IPS-15b (cell line): ENCODE results near the gene PLAC8L1.
"Not testable (repeated sequence)": the region's sequence is repeated elsewhere in the genome, so short reads cannot be mapped to it uniquely, and the experiment has no call there.

Source experiments
- H3K27me3 ChIP-seq: one replicate; pipeline ENCODE4 v1.6.1; 2013; ENCODE audit warnings: low read length; ENCODE audit not compliant: control insufficient read depth, insufficient read depth
- H3K36me3 ChIP-seq: one replicate; pipeline ENCODE4 v1.6.1; 2013; ENCODE audit warnings: low read length; ENCODE audit not compliant: control insufficient read depth, insufficient read depth
- H3K4me1 ChIP-seq: one replicate; pipeline ENCODE4 v1.6.1; 2013; ENCODE audit warnings: mild to moderate bottlenecking, low read length; ENCODE audit not compliant: control insufficient read depth, insufficient read depth
- H3K4me3 ChIP-seq: one replicate; pipeline ENCODE4 v1.5.1; 2013; ENCODE audit warnings: low read depth, low read length
- H3K9ac ChIP-seq: one replicate; pipeline ENCODE4 v1.6.1; 2013; ENCODE audit warnings: low read depth, mild to moderate bottlenecking, low read length
- H3K9me3 ChIP-seq: one replicate; pipeline ENCODE4 v1.6.1; 2013; ENCODE audit warnings: mild to moderate bottlenecking, low read length; ENCODE audit not compliant: control insufficient read depth, insufficient read depth

Gene PLAC8L1

GRCh38 chr5:146109379-146109778 is 4.0 kb upstream of the PLAC8L1 start:
- no peaks in the 10 kb centered on the region for H3K9me3 ChIP-seq
- no peak overlapping the region for H3K4me3 ChIP-seq
- H3K9ac ChIP-seq: no peak overlapping the region
- no peaks in the 10 kb centered on the region for H3K36me3 ChIP-seq
- no peaks in the 10 kb centered on the region for H3K27me3 ChIP-seq
- no peaks in the 10 kb centered on the region for H3K4me1 ChIP-seq

GRCh38 chr5:146108870-146109269 is 3.5 kb upstream of the PLAC8L1 start:
- H3K4me3 ChIP-seq, H3K36me3 ChIP-seq, H3K27me3 ChIP-seq, H3K9ac ChIP-seq, H3K4me1 ChIP-seq, H3K9me3 ChIP-seq: not testable (repeated sequence)

GRCh38 chr5:146107901-146108300 is 2.5 kb upstream of the PLAC8L1 start:
- H3K9ac ChIP-seq: no peak overlapping the region
- H3K27me3 ChIP-seq: no peaks in the 10 kb centered on the region
- no peaks in the 10 kb centered on the region for H3K9me3 ChIP-seq
- no peaks in the 10 kb centered on the region for H3K4me1 ChIP-seq
- H3K36me3 ChIP-seq: no peaks in the 10 kb centered on the region
- no peak overlapping the region for H3K4me3 ChIP-seq

DNA sequence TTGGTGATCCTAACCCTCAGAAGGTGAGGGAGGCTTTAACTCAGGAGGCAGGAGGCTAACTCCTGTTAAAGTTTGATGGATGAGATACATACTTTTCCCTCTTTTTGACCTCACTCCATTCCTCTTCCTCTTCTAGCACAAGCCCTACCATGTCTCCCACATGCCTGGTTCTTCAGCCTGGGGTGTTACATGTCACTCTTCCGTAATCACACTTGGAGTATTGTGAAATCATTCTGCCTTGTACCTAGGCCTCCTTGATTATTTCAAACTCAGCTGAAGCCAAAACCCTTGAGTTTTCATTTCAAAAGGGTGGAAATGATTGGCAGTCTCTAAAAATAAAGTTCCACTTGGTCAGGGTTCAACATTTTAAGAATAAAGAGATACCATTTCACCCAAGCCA is 1.8 kb downstream of the PLAC8L1 start:
- H3K36me3 ChIP-seq: no peaks in the 10 kb centered on the region

DNA sequence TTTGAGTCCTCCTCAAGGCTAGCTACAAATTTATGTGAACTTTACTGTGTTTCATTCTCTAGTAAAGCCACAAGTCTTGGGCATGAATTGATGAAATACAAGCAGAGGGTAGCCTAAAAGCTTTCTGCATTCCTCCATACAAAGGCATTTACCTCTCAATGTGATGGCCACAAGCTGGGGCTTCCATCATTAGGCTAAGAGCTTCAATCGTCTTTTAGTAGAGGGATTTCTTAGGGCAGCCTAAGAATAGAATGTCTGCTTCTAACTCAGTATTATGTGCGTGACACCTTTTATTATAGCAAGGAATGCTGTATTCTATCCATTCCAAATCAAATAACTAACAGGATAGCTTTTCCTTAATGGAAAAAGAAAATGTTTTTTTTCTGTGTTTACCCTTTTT is 3.7 kb downstream of the PLAC8L1 start:
- Histone ChIP-seq H3K9me3 (no peaks in the 10 kb centered on the region), H3K9ac (no peak overlapping the region), H3K4me3 (no peak overlapping the region), H3K36me3 (no peaks in the 10 kb centered on the region), H3K4me1 (peaks cover 3% of the 10 kb centered on the region), H3K27me3 (no peaks in the 10 kb centered on the region)

More for the DNA sequence above, 1.8 kb downstream of the PLAC8L1 start:
- Histone ChIP-seq H3K27me3 (no peaks in the 10 kb centered on the region), H3K4me3 (no peak overlapping the region), H3K4me1 (peaks cover 3% of the 10 kb centered on the region), H3K9me3 (no peaks in the 10 kb centered on the region), H3K9ac (no peak overlapping the region)

DNA sequence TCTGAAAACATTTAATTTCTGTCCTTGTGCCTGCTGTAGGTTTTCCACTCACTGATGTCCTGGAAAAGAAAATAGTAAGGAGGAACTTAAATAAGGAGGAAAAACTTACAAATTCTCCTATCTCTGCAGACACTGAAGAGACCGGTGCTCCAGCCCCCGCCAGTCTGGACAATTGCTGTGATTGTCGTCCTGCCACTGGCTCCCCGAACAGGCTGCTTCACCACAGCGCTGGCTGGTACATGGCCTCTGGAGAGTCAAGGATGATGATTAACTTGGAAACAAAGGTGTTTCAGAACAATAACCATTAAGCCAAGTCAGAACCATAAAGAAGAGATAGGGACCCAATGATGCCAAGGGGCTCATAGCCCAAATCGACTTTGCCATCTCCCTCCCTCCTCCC is 7.3 kb downstream of the PLAC8L1 start:
- H3K9me3 ChIP-seq: no peaks in the 10 kb centered on the region
- H3K4me3 ChIP-seq: no peak overlapping the region
- no peaks in the 10 kb centered on the region for H3K27me3 ChIP-seq
- H3K9ac ChIP-seq: no peak overlapping the region
- peaks cover 3% of the 10 kb centered on the region for H3K4me1 ChIP-seq
- H3K36me3 ChIP-seq: no peaks in the 10 kb centered on the region

- Histone ChIP-seq H3K4me1 (no peaks in the 10 kb centered on the region), H3K9me3 (no peaks in the 10 kb centered on the region), H3K9ac (no peak overlapping the region), H3K36me3 (no peaks in the 10 kb centered on the region), H3K4me3 (no peak overlapping the region), H3K27me3 (no peaks in the 10 kb centered on the region)
Measured at GRCh38 chr5:146091881-146092280, 13.5 kb downstream of the PLAC8L1 start.

DNA sequence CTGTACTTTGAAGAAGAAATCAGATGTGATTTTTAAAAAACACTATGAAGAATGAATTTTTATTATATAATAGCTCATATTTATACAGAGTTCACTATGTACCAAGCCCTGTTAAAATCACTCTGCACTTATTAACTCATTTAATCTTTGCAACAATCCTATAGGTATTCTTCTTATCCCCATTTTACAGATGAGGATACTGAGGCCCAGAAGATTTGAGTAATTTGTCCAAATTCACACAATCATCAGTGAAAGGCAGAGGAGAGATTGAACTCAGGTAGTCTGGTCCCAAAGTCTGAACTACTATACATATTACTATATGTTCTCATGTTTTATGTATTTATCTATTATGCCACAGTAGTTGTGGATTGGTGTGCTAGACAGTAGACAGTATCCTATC is 16.1 kb downstream of the PLAC8L1 start:
- no peak overlapping the region for H3K4me3 ChIP-seq
- no peaks in the 10 kb centered on the region for H3K36me3 ChIP-seq
- no peak overlapping the region for H3K9ac ChIP-seq
- no peaks in the 10 kb centered on the region for H3K27me3 ChIP-seq
- no peaks in the 10 kb centered on the region for H3K9me3 ChIP-seq
- no peaks in the 10 kb centered on the region for H3K4me1 ChIP-seq

- H3K27me3 ChIP-seq: no peaks in the 10 kb centered on the region
- no peaks in the 10 kb centered on the region for H3K9me3 ChIP-seq
- H3K36me3 ChIP-seq: no peaks in the 10 kb centered on the region
- no peaks in the 10 kb centered on the region for H3K4me1 ChIP-seq
- no peak overlapping the region for H3K9ac ChIP-seq
- H3K4me3 ChIP-seq: no peak overlapping the region
Measured at GRCh38 chr5:146088098-146088497, 17.3 kb downstream of the PLAC8L1 start.

DNA sequence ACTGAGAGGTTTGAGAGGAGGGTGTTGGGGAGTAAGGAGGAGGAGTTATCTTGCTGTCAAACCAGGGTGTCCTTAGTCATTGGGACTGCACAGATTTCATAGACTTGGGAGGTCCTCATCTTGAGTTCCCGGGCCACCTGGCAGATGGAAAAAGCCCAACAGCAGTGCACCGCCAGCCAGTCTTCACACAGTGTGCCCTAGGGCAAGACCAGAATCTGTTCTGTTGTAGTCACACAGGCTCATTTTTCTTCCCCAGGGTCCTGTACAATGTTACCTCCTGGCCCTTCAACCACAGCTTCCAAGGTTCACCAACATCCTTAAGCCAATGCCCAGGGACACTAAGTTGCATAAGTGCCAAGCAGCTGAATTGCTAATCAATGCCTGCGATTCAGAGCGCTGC is 21.0 kb downstream of the PLAC8L1 start:
- Histone ChIP-seq H3K36me3 (no peaks in the 10 kb centered on the region), H3K9me3 (no peaks in the 10 kb centered on the region), H3K4me1 (peaks cover 7% of the 10 kb centered on the region), H3K4me3 (no peak overlapping the region), H3K27me3 (no peaks in the 10 kb centered on the region), H3K9ac (no peak overlapping the region)

DNA sequence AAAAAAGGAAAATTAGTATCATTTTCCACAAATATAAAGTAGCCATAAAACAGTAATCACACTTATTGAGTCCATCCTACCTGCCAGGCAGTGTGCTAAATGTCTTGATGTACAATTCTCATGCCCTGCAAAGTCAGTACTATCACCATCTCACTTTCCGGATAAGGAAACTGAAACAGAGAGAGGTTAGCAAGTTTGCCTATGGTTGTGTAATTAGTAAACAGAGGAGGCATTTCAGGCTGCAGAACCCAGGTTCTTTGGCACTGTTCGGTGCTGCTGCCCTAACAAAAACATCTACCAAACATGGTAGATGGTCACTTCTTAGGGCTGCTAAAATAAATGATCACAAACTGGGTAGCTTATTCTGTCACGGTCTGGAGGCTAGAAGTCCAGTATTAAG is 22.6 kb downstream of the PLAC8L1 start:
- peaks cover 15% of the 10 kb centered on the region for H3K4me1 ChIP-seq

GRCh38 chr5:146081556-146081955 is 23.8 kb downstream of the PLAC8L1 start:
- peaks cover 22% of the 10 kb centered on the region for H3K4me1 ChIP-seq
- no peaks in the 10 kb centered on the region for H3K27me3 ChIP-seq

More for the DNA sequence above, 22.6 kb downstream of the PLAC8L1 start:
- Histone ChIP-seq H3K36me3 (no peaks in the 10 kb centered on the region), H3K4me3 (no peak overlapping the region), H3K9me3 (no peaks in the 10 kb centered on the region), H3K9ac (no peak overlapping the region), H3K27me3 (no peaks in the 10 kb centered on the region)

More at GRCh38 chr5:146081556-146081955, 23.8 kb downstream of the PLAC8L1 start:
- H3K9me3 ChIP-seq: no peaks in the 10 kb centered on the region
- no peak overlapping the region for H3K9ac ChIP-seq
- H3K4me3 ChIP-seq: no peak overlapping the region
- H3K36me3 ChIP-seq: no peaks in the 10 kb centered on the region
